Activated CD8-positive, alpha-beta T cell treated with anti-CD3 and anti-CD28 coated beads, Interleukin-2, amount 10 ng/mL, durations not matched to agents 7 days and 5 days (primary cell): ENCODE data around the gene DDX10. TPM values are rescaled to one million over a fixed set of nuclear protein-coding genes. Genes with fewer than 3 reads are reported as not detected.
A peak's percentile ranks its signal among the peaks of the same experiment; 100 is the strongest.

ENCODE experiments used
- ATAC-seq: fragments of 150-1000 bp; cut with Tn5 transposase; one replicate; pipeline ENCODE4 v1.10.0; 2021; ENCODE audit warnings: moderate library complexity
- CTCF ChIA-PET: fragments of 350-600 bp; sonication (Branson Sonifier 250); formaldehyde crosslinking; loops from one replicate; lab custom pipeline; 2021; ENCODE audit warnings: antibody characterized with exemption; lab: Charles Lee
- POLR2A ChIA-PET: fragments of 350-600 bp; sonication (Branson Sonifier 250); formaldehyde crosslinking; loops from one replicate; lab custom pipeline; 2021; ENCODE audit warnings: antibody characterized with exemption; lab: Charles Lee
- DNase-seq: peaks from one replicate; pipeline ENCODE4 v3.0.0-alpha.2; 2020
- H3K27ac Mint-ChIP-seq: one replicate; pipeline ENCODE4 v1.8.0; 2021; ENCODE audit warnings: mild to moderate bottlenecking, mixed read lengths
- H3K27me3 Mint-ChIP-seq: one replicate; pipeline ENCODE4 v1.8.0; 2021; ENCODE audit warnings: low read depth, mixed read lengths
- H3K36me3 Mint-ChIP-seq: one replicate; pipeline ENCODE4 v1.8.0; 2021; ENCODE audit warnings: low read depth, mixed read lengths
- H3K4me1 Mint-ChIP-seq: one replicate; pipeline ENCODE4 v1.8.0; 2021; ENCODE audit warnings: low read depth, mixed read lengths
- H3K4me3 Mint-ChIP-seq: one replicate; pipeline ENCODE4 v1.8.0; 2021; ENCODE audit warnings: mild to moderate bottlenecking, mixed read lengths
- H3K9me3 Mint-ChIP-seq: one replicate; pipeline ENCODE4 v1.8.0; 2022; ENCODE audit warnings: mixed read lengths; ENCODE audit not compliant: insufficient read depth
- total RNA-seq, 2 experiments: library from RNA; stranded (reverse); gene quantifications; one replicate each; pipeline ENCODE4 v1.2.3, GENCODE V29; 2021

Gene DDX10
- total RNA-seq, 2 experiments from 2014 or later = 26.3 to 31.6 TPM

DNA sequence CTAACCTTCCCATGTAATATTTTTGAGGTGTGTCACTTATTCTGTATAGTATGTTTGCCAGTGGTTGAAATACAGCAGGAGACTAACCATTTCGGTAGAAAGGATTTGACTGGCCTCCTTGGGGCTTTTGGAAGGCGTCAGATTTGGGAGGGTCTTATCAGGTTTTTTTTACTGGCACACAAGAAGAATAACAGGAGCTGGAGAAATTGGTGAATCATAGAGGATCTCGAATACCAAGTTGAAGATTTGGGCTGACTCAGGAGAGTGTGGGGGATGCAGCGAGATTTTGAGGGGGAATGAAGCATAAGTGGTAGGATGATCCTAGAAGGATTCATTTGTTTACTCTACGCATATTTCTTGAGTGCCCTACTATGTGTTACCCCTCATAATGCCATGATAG, 200.5 kb downstream of the DDX10 start:
- no peak overlapping the region for H3K27ac Mint-ChIP-seq
- H3K9me3 Mint-ChIP-seq = no peaks in the 10 kb centered on the region
- no peak overlapping the region for H3K4me3 Mint-ChIP-seq
- H3K27me3 Mint-ChIP-seq = no peaks in the 10 kb centered on the region
- ChIA-PET POLR2A (no interaction called here), CTCF (no interaction called here)
- no peaks in the 10 kb centered on the region for H3K36me3 Mint-ChIP-seq
- ATAC-seq (no peak), DNase-seq (no peak)
- H3K4me1 Mint-ChIP-seq = peaks cover 11% of the 10 kb centered on the region

DNA sequence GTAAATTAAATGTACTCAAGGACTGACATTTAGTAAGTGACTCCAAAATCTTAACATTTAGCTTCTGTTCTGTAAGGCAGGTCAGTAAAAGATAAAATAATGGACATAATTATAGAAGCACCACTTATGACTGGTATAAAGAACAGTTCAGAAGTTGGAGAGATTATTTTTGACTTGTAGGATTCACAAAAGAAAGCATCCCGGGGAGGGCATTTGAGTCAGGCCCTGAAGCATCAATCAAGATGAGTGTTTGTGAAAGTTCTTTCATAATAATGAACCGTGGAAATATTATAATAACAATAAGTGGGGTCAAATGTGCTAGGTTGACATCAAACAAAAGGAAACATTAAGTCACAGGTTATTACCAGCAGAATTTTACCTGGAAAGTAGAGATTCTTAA, 201.9 kb downstream of the DDX10 start:
- H3K27me3 Mint-ChIP-seq = no peaks in the 10 kb centered on the region
- POLR2A ChIA-PET = no interaction called here
- no peaks in the 10 kb centered on the region for H3K36me3 Mint-ChIP-seq

DNA sequence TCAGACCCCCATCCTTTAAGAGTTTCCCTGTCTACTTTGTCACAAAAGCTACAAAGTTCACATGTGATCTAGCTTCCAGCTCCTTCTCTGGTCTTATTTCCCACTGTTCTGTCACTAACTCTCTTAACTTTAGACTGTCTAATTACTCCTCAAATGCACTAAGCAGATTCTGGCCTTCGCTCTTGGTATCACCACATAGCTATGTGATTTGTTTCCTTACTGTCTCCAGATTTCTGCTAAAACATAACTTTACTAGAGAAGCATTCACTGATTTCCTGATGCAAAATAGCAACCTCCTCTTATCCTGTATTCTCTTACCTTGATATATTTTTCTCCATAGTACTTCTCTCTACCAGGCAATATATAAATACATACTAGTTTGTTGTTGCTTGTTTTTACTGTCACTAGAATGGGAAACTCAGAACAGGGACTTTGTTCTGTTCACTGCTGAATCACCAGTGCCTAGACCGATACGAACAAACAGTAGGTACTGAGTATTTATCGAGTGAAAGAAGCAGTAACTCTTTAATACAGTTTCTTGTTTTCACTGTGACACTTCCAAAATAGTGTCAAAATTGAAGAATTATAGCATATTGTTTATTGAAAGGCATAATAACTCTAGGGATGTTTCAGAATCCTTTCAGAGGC, 205.6 kb downstream of the DDX10 start:
- Mint-ChIP-seq H3K9me3 (no peaks in the 10 kb centered on the region), H3K27me3 (no peaks in the 10 kb centered on the region), H3K27ac (no peak overlapping the region), H3K4me3 (no peak overlapping the region), H3K36me3 (no peaks in the 10 kb centered on the region), H3K4me1 (peaks cover 23% of the 10 kb centered on the region)
- DNase-seq = no peak
- ChIA-PET CTCF (interaction anchor here (1.1 to 2.5 kb wide), 5 partner anchors 10 to 173 kb away, joined by 3 to 18 read pairs (median 8); no protein-coding TSS in a partner anchor), POLR2A (no interaction called here)
- no peak for ATAC-seq

More for the DNA sequence above, 201.9 kb downstream of the DDX10 start:
- H3K4me1 Mint-ChIP-seq = peaks cover 14% of the 10 kb centered on the region
- DNase-seq (no peak), ATAC-seq (no peak)
- no peaks in the 10 kb centered on the region for H3K9me3 Mint-ChIP-seq
- no peak overlapping the region for H3K4me3 Mint-ChIP-seq
- no peak overlapping the region for H3K27ac Mint-ChIP-seq
- CTCF ChIA-PET = no interaction called here

DNA sequence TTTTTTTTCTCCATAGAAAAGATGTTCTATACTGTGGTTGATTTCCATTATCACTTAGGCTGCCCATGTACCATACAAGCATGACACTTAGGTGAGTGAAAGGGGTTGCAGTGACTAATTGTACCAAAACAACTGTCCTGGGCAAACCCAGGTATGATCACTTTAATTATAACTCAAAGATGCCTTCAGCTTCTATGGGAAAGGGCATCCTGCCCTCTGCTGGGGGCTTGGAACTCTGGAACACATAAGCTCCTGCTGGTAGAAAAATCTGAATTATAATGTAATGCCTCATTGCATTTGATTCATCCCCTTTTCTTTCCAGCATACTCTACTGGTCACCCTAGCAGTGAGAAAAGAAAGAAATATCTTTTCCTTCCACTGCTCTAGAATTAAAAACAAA, 206.3 kb downstream of the DDX10 start:
- peak; percentile 39 for ATAC-seq

DNA sequence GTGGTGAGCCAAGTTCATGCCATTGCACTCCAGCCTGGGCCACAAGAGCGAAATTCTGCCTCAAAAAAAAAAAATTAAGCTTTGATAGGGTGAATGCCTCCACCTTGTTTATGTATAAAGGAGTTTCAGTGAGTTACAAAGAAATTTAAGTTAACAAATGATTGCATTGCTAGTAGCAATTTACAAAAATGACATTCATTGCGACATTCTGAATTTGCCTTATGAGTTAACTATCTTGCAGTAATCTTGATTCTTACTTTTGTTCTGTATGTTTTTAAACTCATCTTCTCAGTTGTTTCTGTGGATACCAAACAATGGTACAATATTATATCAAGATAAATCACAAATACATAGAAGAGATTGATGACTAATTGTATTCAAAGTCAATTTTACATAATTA, 207.0 kb downstream of the DDX10 start:
- ChIA-PET POLR2A (no interaction called here), CTCF (interaction anchor here (0.7 to 2.5 kb wide), 7 partner anchors 8 to 198 kb away, joined by 3 to 18 read pairs (median 7); no protein-coding TSS in a partner anchor)
- no peak overlapping the region for H3K4me3 Mint-ChIP-seq
- no peaks in the 10 kb centered on the region for H3K27me3 Mint-ChIP-seq
- H3K4me1 Mint-ChIP-seq = peaks cover 34% of the 10 kb centered on the region
- DNase-seq = no peak
- H3K9me3 Mint-ChIP-seq = no peaks in the 10 kb centered on the region
- H3K27ac Mint-ChIP-seq = no peak overlapping the region
- ATAC-seq = no peak
- H3K36me3 Mint-ChIP-seq = peaks cover 4% of the 10 kb centered on the region

More for the DNA sequence above, 206.3 kb downstream of the DDX10 start:
- Mint-ChIP-seq H3K4me3 (no peak overlapping the region), H3K9me3 (no peaks in the 10 kb centered on the region), H3K36me3 (peaks cover under 1% of the 10 kb centered on the region), H3K27ac (no peak overlapping the region), H3K4me1 (peaks cover 29% of the 10 kb centered on the region), H3K27me3 (no peaks in the 10 kb centered on the region)
- DNase-seq = peak; percentile 49
- ChIA-PET CTCF (interaction anchor here (0.7 to 2.5 kb wide), 8 partner anchors 9 to 197 kb away, joined by 3 to 18 read pairs (median 5); no protein-coding TSS in a partner anchor), POLR2A (no interaction called here)

DNA sequence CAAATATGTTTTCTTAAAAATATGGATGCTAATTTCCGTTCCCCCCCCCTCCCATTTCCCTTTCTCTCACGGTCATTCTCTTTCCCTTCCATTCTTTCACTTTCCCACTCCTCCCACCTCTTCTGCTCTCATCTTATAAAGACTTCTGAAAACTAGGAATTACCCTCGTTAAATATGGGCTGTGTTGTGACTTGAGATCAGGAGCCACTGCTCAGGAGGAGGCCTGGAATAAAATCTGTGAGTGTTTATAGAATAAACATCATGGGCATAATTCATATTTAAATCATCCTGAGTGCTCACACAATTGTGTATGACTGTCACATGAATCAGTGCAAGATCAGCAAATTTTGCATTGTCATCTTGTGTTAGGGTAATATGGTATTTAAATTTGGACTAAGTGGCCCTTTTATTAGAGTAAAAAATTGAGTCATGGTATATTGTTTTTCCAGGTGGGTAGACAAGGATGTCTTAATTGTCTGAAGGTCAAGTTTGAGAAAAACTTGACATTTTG, 208.0 kb downstream of the DDX10 start:
- no peak overlapping the region for H3K27ac Mint-ChIP-seq
- CTCF ChIA-PET = no interaction called here

DNA sequence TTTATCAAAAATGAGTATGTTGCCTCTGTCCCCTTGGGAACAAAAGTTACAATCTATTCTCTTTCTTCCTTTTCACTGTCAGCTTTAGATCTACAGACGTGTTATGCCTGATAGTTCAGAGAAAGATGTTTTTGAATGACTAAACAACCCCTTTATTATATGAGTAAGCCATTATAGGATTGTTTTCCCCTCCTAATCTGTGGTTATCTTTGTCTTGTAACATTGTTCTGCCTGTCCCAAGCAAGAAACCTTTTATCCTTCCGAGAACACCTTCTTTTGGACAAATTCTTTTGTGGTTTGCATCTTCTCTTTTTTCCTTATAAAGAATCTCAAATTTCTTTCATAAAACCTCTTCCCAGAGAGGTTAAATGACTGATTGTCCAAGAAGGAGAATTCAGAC, 208.4 kb downstream of the DDX10 start:
- ChIA-PET CTCF (interaction anchor here (0.9 kb wide), 1 partner anchor 175 kb away, joined by 4 read pairs; no protein-coding TSS in a partner anchor), POLR2A (no interaction called here)
- DNase-seq = no peak
- Mint-ChIP-seq H3K4me1 (peaks cover 34% of the 10 kb centered on the region), H3K4me3 (no peak overlapping the region), H3K9me3 (no peaks in the 10 kb centered on the region), H3K36me3 (peaks cover 4% of the 10 kb centered on the region), H3K27me3 (no peaks in the 10 kb centered on the region), H3K27ac (no peak overlapping the region)
- ATAC-seq = no peak

More for the DNA sequence above, 208.0 kb downstream of the DDX10 start:
- H3K4me1 Mint-ChIP-seq = peaks cover 34% of the 10 kb centered on the region
- H3K4me3 Mint-ChIP-seq = no peak overlapping the region
- H3K9me3 Mint-ChIP-seq = no peaks in the 10 kb centered on the region
- POLR2A ChIA-PET = no interaction called here
- H3K36me3 Mint-ChIP-seq = peaks cover 4% of the 10 kb centered on the region
- no peak for ATAC-seq
- H3K27me3 Mint-ChIP-seq = no peaks in the 10 kb centered on the region
- DNase-seq = no peak

DNA sequence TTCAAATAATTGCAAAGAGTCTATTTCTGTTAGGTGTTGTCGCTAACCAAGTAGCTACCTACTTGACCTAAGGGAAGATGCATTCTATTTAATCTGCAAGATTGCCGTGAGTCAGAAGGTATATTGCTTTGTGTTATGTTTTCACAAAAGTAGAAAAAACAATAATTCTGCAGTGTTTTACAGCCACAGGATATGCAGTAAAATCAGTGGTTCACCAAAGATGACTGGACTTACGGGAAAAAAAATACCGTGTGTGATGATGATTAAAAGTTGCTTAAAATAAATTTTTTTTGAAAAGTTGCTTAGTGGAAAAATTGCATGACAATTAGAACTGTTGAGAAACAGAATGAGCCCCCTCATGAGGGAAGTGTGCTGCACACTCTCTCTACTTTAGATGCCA, 209.1 kb downstream of the DDX10 start:
- peaks cover 4% of the 10 kb centered on the region for H3K36me3 Mint-ChIP-seq
- no peak overlapping the region for H3K4me3 Mint-ChIP-seq
- no peak overlapping the region for H3K27ac Mint-ChIP-seq
- CTCF ChIA-PET = interaction anchor here (0.9 to 2.0 kb wide), 2 partner anchors 176 kb away, joined by 4 to 7 read pairs; no protein-coding TSS in a partner anchor
- ATAC-seq = no peak
- H3K4me1 Mint-ChIP-seq = peaks cover 34% of the 10 kb centered on the region
- no peaks in the 10 kb centered on the region for H3K9me3 Mint-ChIP-seq
- POLR2A ChIA-PET = no interaction called here
- no peak for DNase-seq
- H3K27me3 Mint-ChIP-seq = no peaks in the 10 kb centered on the region

DNA sequence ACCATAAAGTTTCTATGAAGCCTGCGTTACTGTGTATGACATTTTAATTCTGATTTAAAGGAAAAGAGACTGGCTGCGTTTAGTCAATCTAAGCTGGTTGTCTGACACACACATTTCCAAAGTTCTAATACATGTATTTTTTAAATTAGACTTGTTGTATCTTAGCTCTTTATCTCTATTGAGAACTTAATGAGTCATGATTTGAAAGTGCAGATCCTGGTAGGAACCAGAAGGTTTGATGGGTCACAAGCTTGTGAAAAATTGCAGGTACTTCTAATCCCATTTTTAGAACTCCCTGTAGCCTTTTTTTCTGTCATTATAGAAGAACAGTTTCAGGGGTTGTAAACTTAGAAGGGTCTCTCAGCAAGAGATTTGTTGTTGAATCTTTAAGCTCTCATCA, 210.3 kb downstream of the DDX10 start:
- Mint-ChIP-seq H3K4me1 (peaks cover 33% of the 10 kb centered on the region), H3K27me3 (no peaks in the 10 kb centered on the region), H3K36me3 (peaks cover 4% of the 10 kb centered on the region), H3K4me3 (no peak overlapping the region), H3K27ac (no peak overlapping the region), H3K9me3 (no peaks in the 10 kb centered on the region)
- no peak for DNase-seq
- ChIA-PET POLR2A (no interaction called here), CTCF (interaction anchor here (0.9 to 2.0 kb wide), 3 partner anchors 10 to 177 kb away, joined by 3 to 7 read pairs (median 4); no protein-coding TSS in a partner anchor)
- no peak for ATAC-seq

DNA sequence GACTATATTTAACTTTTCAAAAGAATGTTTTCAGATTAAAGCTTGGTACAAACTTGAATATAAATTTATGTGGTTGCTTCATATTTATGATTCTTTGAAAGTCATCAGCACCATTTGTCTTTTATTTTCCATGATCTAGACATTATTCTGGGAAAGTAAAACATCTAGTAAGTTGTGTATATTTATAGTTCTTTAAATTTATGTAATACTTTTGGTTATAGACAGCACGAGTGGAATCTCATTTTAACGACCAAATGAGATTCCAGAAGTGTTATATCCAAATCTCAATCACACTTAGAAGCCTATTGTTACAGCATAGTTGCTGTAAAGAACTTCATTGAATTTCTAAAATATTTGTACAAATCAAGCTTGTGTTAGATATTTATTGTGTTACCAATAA, 212.3 kb downstream of the DDX10 start:
- H3K27me3 Mint-ChIP-seq = no peaks in the 10 kb centered on the region
- CTCF ChIA-PET = interaction anchor here (1.3 kb wide), 1 partner anchor 22 kb away, joined by 3 read pairs; no protein-coding TSS in a partner anchor
- no peak overlapping the region for H3K4me3 Mint-ChIP-seq
- no peak for DNase-seq
- no peak for ATAC-seq
- no peaks in the 10 kb centered on the region for H3K9me3 Mint-ChIP-seq
- no peak overlapping the region for H3K27ac Mint-ChIP-seq
- H3K36me3 Mint-ChIP-seq = peaks cover 4% of the 10 kb centered on the region
- POLR2A ChIA-PET = no interaction called here
- H3K4me1 Mint-ChIP-seq = peaks cover 28% of the 10 kb centered on the region

DNA sequence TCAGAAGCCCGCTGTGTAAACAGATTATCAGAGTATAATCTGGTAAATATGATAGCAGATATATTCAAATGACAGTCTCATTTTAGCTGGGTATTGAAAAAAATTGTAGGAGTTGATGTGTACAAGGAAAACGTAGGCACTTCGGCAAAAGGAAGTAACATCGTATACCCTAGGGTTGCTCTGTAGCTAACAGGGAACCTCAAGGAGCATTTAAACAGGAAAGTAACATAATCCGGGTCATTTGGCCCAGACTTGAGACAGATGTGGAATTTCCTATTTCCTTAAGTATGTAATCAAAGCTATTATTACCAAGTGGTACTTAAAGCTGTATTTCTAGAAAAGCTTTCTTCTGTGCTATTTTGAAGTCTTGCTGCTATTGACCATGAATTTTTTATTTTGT, 215.6 kb downstream of the DDX10 start:
- POLR2A ChIA-PET = interaction anchor here (0.6 kb wide), 1 partner anchor 10 kb away, joined by 3 read pairs; no protein-coding TSS in a partner anchor
- H3K27me3 Mint-ChIP-seq = no peaks in the 10 kb centered on the region
- peaks cover 4% of the 10 kb centered on the region for H3K36me3 Mint-ChIP-seq
- no peak overlapping the region for H3K27ac Mint-ChIP-seq
- CTCF ChIA-PET = interaction anchor here (0.8 to 2.1 kb wide), 2 partner anchors 9 to 145 kb away, joined by 4 to 7 read pairs; no protein-coding TSS in a partner anchor
- ATAC-seq (no peak), DNase-seq (no peak)
- no peak overlapping the region for H3K4me3 Mint-ChIP-seq
- no peaks in the 10 kb centered on the region for H3K9me3 Mint-ChIP-seq
- peaks cover 11% of the 10 kb centered on the region for H3K4me1 Mint-ChIP-seq

DNA sequence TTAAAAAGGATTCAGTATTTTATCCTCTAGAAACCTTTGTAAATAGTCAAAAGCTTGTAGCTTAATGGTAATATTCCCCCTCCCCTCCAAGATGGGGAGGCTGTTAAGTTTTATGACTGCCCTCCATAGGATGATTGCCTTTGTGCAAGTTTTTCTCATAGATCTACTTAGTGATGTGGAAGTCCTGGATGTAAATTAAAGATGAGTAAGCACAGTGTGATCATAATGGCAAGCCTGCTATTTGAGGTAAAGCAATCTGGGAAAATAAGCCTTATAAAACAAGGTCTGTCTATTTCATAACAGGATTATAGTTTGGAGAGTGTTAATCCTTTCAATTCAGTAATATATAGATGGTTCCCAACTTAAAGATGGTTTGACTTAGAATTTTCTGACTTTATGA, 216.3 kb downstream of the DDX10 start:
- no peak for ATAC-seq
- no peak overlapping the region for H3K4me3 Mint-ChIP-seq
- DNase-seq = no peak
- no peak overlapping the region for H3K27ac Mint-ChIP-seq
- peaks cover 5% of the 10 kb centered on the region for H3K4me1 Mint-ChIP-seq
- H3K36me3 Mint-ChIP-seq = peaks cover 4% of the 10 kb centered on the region
- ChIA-PET CTCF (interaction anchor here (2.1 kb wide), 1 partner anchor 10 kb away, joined by 7 read pairs; no protein-coding TSS in a partner anchor), POLR2A (no interaction called here)
- H3K27me3 Mint-ChIP-seq = no peaks in the 10 kb centered on the region
- no peaks in the 10 kb centered on the region for H3K9me3 Mint-ChIP-seq
